PC-9 (cell line): ENCODE measurements around the gene RAG1. TPM values are rescaled to one million over a fixed set of nuclear protein-coding genes. Genes with fewer than 3 reads are reported as not detected.

ENCODE experiments used
- BruUV-seq: library from RNA; stranded (reverse); fragments of 400-500 nt; replicated peaks from 2 replicates; lab custom pipeline; 2021; lab: Mats Ljungman, UMichigan
- CTCF ChIA-PET: fragments of 300-600 bp; sonication (Branson Sonifier 250); formaldehyde crosslinking; loops from one replicate; lab custom pipeline; 2022; ENCODE audit warnings: antibody characterized with exemption; lab: Charles Lee
- POLR2A ChIA-PET: fragments of 300-600 bp; sonication (Branson Sonifier 250); formaldehyde crosslinking; loops from one replicate; lab custom pipeline; 2022; ENCODE audit warnings: antibody characterized with exemption; ENCODE audit not compliant: unreplicated experiment; lab: Charles Lee
- DNase-seq, 2 experiments: peaks; one replicate each; pipeline versions ENCODE4 v3.0.0 to v3.0.0-alpha.2; 2015 to 2022; ENCODE audit warnings: mixed read lengths in 1 of 2
- H2AFZ ChIP-seq: fragments of 200-600 bp; sonication (generic); 2 replicates; pipeline ENCODE4 v1.8.1; 2017; ENCODE audit warnings: antibody characterized with exemption
- H3F3A ChIP-seq: fragments of 200-600 bp; sonication (generic); 2 replicates; pipeline ENCODE4 v1.8.1; 2017; ENCODE audit warnings: antibody characterized with exemption, mild to moderate bottlenecking, low read depth; ENCODE audit not compliant: insufficient read depth
- H3K27ac ChIP-seq: fragments of 200-600 bp; sonication (generic); 2 replicates; pipeline ENCODE4 v1.6.1; 2016; ENCODE audit warnings: mixed run types
- H3K27me3 ChIP-seq: fragments of 200-600 bp; sonication (generic); 2 replicates; pipeline ENCODE4 v1.6.1; 2016; ENCODE audit warnings: low read depth, mixed run types; ENCODE audit not compliant: insufficient read depth
- H3K36me3 ChIP-seq: fragments of 200-600 bp; sonication (generic); 2 replicates; pipeline ENCODE4 v1.6.1; 2016; ENCODE audit warnings: low read depth, mixed run types
- H3K4me1 ChIP-seq: fragments of 200-600 bp; sonication (generic); replicated peaks from 2 replicates; pipeline ENCODE4 v1.6.1; 2016; ENCODE audit warnings: mixed run types; ENCODE audit not compliant: insufficient read depth
- H3K4me2 ChIP-seq: fragments of 200-600 bp; sonication (generic); 2 replicates; pipeline ENCODE4 v1.6.1; 2017; ENCODE audit warnings: mixed run types
- H3K4me3 ChIP-seq: fragments of 200-600 bp; sonication (generic); 2 replicates; pipeline ENCODE4 v1.6.1; 2016; ENCODE audit warnings: mixed run types
- H3K79me2 ChIP-seq: fragments of 200-600 bp; sonication (generic); 2 replicates; pipeline ENCODE4 v1.6.1; 2017; ENCODE audit warnings: low read depth, mixed run types
- H3K9me2 ChIP-seq: fragments of 200-600 bp; sonication (generic); 2 replicates; pipeline ENCODE4 v1.8.1; 2017; ENCODE audit warnings: mild to moderate bottlenecking; ENCODE audit not compliant: insufficient read depth
- H3K9me3 ChIP-seq: fragments of 200-600 bp; sonication (generic); 2 replicates; pipeline ENCODE4 v1.8.1; 2016; ENCODE audit warnings: low read depth; ENCODE audit not compliant: insufficient read depth
- H4K20me1 ChIP-seq: fragments of 200-600 bp; sonication (generic); 2 replicates; pipeline ENCODE4 v1.8.1; 2017; ENCODE audit not compliant: insufficient read depth
- EZH2 ChIP-seq: fragments of 200-600 bp; sonication (generic); IDR thresholded peaks from 2 replicates; pipeline ENCODE4 v1.8.0; 2017; ENCODE audit warnings: antibody characterized with exemption, low read depth
- intact Hi-C: fragments of 100-400 bp; cut with micrococcal nuclease; formaldehyde crosslinking; loops from one replicate; pipeline ENCODE4 v1.10.0; 2022; ENCODE audit not compliant: unreplicated experiment
- total RNA-seq: library from RNA; stranded (reverse); gene quantifications from 2 replicates; pipeline ENCODE4 v1.2.3, GENCODE V29; 2021
- TF ChIP-seq, protein P1 (sequence below): fragments of 200-600 bp; sonication (generic); conservative IDR thresholded peaks from 2 replicates; pipeline ENCODE4 v1.6.1; 2017; ENCODE audit warnings: mixed run types, antibody characterized with exemption, mild to moderate bottlenecking, moderate library complexity

Gene RAG1
- total RNA-seq, 1 experiment from 2014 or later = 0.31 TPM

DNA sequence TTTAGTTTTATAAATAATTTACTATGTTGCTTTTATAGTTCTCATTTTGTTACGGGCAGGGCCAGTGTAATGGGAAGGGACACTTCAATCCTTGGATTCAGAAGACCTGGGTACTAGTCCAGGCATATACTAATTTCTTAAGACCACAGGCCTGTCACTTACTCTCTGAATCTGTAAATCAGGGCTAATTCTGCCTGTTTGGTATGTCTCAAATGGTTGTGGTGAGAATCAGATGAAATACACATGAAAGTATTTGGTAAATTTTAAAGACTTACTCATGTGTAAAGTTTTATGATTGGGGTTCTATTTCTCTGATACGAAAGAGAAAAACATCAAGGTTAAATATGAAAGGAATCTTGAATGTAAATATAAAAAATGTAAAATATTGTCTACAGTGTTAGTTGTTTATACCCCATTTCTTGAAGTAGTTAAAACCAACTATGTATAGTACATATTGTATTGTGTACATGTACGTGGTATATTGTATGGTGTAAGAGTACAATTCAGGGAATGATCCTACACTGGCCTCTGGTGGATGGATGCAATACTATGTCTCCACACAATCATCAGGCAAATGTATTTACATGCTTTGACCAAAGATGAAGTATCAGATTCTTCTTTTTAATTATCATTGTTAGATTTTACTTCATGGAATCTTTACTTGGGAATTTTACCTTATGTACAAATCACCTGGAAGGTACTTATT, 54.8 kb downstream of the RAG1 start:
- Histone ChIP-seq H3K36me3 (no peaks in the 10 kb centered on the region), H3K4me3 (no peak overlapping the region), H3K9me2 (no peaks in the 10 kb centered on the region), H3K27me3 (no peaks in the 10 kb centered on the region), H3K4me2 (no peak overlapping the region), H2AFZ (no peak overlapping the region), H3K4me1 (no peaks in the 10 kb centered on the region), H4K20me1 (no peaks in the 10 kb centered on the region), H3K79me2 (no peaks in the 10 kb centered on the region), H3F3A (no peaks in the 10 kb centered on the region), H3K9me3 (no peaks in the 10 kb centered on the region), H3K27ac (no peak overlapping the region)
- no TSS peak for BruUV-seq
- POLR2A ChIA-PET = no interaction called here
- peak in 1 of 2 experiments; percentile 38 for DNase-seq
- CTCF ChIA-PET = no interaction called here
- TF ChIP-seq EZH2 = no peak
- TF ChIP-seq, protein P1, sequence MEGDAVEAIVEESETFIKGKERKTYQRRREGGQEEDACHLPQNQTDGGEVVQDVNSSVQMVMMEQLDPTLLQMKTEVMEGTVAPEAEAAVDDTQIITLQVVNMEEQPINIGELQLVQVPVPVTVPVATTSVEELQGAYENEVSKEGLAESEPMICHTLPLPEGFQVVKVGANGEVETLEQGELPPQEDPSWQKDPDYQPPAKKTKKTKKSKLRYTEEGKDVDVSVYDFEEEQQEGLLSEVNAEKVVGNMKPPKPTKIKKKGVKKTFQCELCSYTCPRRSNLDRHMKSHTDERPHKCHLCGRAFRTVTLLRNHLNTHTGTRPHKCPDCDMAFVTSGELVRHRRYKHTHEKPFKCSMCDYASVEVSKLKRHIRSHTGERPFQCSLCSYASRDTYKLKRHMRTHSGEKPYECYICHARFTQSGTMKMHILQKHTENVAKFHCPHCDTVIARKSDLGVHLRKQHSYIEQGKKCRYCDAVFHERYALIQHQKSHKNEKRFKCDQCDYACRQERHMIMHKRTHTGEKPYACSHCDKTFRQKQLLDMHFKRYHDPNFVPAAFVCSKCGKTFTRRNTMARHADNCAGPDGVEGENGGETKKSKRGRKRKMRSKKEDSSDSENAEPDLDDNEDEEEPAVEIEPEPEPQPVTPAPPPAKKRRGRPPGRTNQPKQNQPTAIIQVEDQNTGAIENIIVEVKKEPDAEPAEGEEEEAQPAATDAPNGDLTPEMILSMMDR = peak; percentile 67
- intact Hi-C loops = no loop called here

DNA sequence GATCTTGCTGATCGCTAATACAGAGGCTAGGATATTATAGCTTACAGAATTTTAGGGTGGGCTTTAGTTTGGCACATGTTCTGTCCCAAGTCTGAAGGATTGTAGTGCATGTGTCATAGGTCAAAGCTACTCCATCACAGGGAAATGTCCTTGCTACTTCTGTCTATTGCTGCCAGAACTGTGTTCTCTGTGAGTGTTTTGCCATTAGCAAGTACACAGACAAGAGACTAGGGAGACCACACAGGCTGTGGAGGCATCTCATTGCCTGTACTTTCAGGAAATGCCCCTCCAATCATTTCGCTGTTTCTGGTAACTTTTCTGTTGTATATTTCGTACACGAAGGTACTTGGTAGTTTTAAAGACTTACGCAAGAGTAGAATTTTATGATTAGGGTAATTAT, 55.7 kb downstream of the RAG1 start:
- TF ChIP-seq, protein P1 = no peak
- TF ChIP-seq EZH2 = no peak
- Histone ChIP-seq H3K79me2 (no peaks in the 10 kb centered on the region), H3K27ac (no peak overlapping the region), H3K27me3 (no peaks in the 10 kb centered on the region), H4K20me1 (no peaks in the 10 kb centered on the region), H3K4me2 (no peak overlapping the region), H3K36me3 (no peaks in the 10 kb centered on the region), H3F3A (no peaks in the 10 kb centered on the region), H2AFZ (no peak overlapping the region), H3K9me2 (no peaks in the 10 kb centered on the region), H3K4me1 (no peaks in the 10 kb centered on the region), H3K9me3 (no peaks in the 10 kb centered on the region), H3K4me3 (no peak overlapping the region)
- ChIA-PET CTCF (no interaction called here), POLR2A (no interaction called here)
- no peak for DNase-seq
- BruUV-seq = no TSS peak
- intact Hi-C loops = no loop called here

DNA sequence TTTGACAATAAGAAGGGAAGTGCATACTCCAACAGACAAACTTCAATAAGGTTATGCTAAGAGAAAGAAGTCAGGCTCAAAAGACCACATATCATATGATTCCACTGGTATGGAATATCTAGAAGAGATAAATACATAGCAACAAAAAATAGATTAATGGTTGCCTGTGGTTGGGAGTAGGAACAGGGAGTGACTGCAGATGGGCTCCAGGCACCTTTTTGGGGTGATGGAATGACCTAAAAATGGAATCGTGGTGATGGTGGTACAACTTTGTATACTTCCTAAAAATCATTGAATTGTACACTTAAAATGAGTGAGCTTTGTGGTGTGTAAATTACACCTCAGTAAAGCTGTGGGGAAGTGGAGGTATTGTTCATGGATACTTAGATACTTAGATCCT, 59.2 kb downstream of the RAG1 start:
- Histone ChIP-seq H3K4me2 (no peak overlapping the region), H3K9me2 (no peaks in the 10 kb centered on the region), H3F3A (no peaks in the 10 kb centered on the region), H3K9me3 (no peaks in the 10 kb centered on the region), H2AFZ (no peak overlapping the region), H3K4me3 (no peak overlapping the region), H3K27me3 (no peaks in the 10 kb centered on the region), H4K20me1 (no peaks in the 10 kb centered on the region), H3K36me3 (no peaks in the 10 kb centered on the region), H3K27ac (no peak overlapping the region), H3K4me1 (no peaks in the 10 kb centered on the region), H3K79me2 (no peaks in the 10 kb centered on the region)
- TF ChIP-seq, protein P1 = no peak
- TF ChIP-seq EZH2 = no peak
- intact Hi-C loops = no loop called here
- DNase-seq = no peak
- CTCF ChIA-PET = no interaction called here
- BruUV-seq = no TSS peak
- POLR2A ChIA-PET = no interaction called here
